Peyer's patch (tissue), 4 donors: ENCODE measurements around the gene ZNF367. TPM values are rescaled to one million over a fixed set of nuclear protein-coding genes. Genes with fewer than 3 reads are reported as not detected.

Experiments used
- DNase-seq, 3 donors: peaks; one replicate each; pipeline ENCODE4 v3.0.0-alpha.2; 2017 to 2019
- H3K27ac ChIP-seq, 4 donors: fragments of 200-600 bp; sonication (generic); one replicate each; pipeline ENCODE4 v1.5.1; 2016 to 2019
- H3K27me3 ChIP-seq, 2 donors: fragments of 200-600 bp; sonication (generic); one replicate each; pipeline ENCODE4 v1.5.1; 2019
- H3K36me3 ChIP-seq, 3 donors: fragments of 200-600 bp; sonication (generic); one replicate each; pipeline ENCODE4 v1.5.1; 2016 to 2019
- H3K4me1 ChIP-seq, 4 donors: fragments of 200-600 bp; sonication (generic); one replicate each; pipeline ENCODE4 v1.5.1; 2016 to 2019
- H3K4me3 ChIP-seq, 4 donors: fragments of 200-600 bp; sonication (generic); 1 replicate in 3 of 4; 2 replicates in 1 of 4; pipeline ENCODE4 v1.5.1; 2016 to 2019; ENCODE audit warnings: mild to moderate bottlenecking in 1 of 4
- H3K9me3 ChIP-seq, 4 donors: fragments of 200-600 bp; sonication (generic); one replicate each; pipeline ENCODE4 v1.5.1; 2016 to 2019; ENCODE audit warnings: mild to moderate bottlenecking in 1 of 4
- POLR2A ChIP-seq, 2 donors: fragments of 450-650 bp; IDR thresholded peaks; one replicate each; pipeline ENCODE4 v1.5.1; 2017; ENCODE audit warnings: antibody characterized with exemption in 2 of 2, mild to moderate bottlenecking in 2 of 2, moderate library complexity in 2 of 2
- total RNA-seq, 4 donors: library from RNA; depleted of rRNA; stranded (reverse); fragments of >200 nt; gene quantifications; one replicate each; pipeline ENCODE4 v1.1.0, GENCODE V29; 2016
- TF ChIP-seq, protein P1 (sequence below), 6 experiments: fragments of 450-650 bp in 4 of 6; fragments of 200-600 bp in 2 of 6; sonication (generic) in 1 of 6; IDR thresholded peaks; one replicate each; pipeline ENCODE4 v1.5.1; 2017 to 2019; ENCODE audit warnings: antibody characterized with exemption in 6 of 6, mild to moderate bottlenecking in 3 of 6, moderate library complexity in 1 of 6

Gene ZNF367
- total RNA-seq, 4 donors from 2014 or later: 1.5 to 7.4 (median 3.4) TPM

DNA sequence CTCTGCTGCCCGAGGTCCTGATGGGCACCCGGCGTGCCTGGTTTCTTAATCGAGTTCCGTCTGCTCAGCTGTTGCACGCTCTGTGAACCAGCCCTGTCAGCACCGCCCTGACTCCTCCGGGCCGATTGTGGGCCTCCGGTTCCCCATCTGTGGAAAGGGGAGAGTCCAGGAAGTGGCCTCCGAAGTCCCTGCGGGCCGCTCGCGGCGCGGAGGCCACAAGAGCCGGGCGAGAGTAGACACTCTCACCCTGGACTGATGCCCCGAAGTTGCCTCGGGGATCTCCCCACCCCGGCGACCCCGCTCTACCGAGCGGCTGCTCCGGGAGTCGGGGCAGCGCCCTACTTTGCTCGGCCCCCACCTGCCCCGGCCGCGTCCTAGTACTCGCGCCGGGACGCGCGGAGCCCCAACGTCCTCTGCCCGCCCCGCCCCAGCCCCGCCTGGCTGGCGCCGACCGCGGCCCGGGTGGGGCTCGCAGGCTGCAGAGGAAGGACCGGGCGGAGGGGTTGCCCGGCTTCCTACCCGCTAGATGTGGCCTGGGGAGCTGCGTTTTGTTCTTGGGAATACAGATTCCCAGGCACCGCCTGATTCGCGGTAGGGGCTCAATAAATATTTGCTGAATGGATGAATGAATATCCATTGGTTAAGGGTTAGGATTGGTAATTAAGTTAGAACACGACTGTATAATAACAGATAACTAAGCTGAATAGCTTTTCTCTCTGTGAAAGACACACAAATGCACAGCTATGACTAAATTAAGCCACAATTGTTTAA is 935 bp upstream of the ZNF367 start:
- Histone ChIP-seq H3K9me3 (no peaks in the 10 kb centered on the region), H3K27me3 (no peaks in the 10 kb centered on the region), H3K4me3 (peak overlapping the region; percentile 74 to 93 (median 81)), H3K36me3 (no peaks in the 10 kb centered on the region), H3K4me1 (peaks cover 0 to 29% (median 9%) of the 10 kb centered on the region in 4 donors), H3K27ac (peak overlapping the region; percentile 97 to 100 (median 98))
- DNase-seq: peak; percentile 76 to 90 (median 89)
- TF ChIP-seq POLR2A (IDR thresholded peaks at IDR 0.05): peak; percentile 78 to 82
- TF ChIP-seq, protein P1, sequence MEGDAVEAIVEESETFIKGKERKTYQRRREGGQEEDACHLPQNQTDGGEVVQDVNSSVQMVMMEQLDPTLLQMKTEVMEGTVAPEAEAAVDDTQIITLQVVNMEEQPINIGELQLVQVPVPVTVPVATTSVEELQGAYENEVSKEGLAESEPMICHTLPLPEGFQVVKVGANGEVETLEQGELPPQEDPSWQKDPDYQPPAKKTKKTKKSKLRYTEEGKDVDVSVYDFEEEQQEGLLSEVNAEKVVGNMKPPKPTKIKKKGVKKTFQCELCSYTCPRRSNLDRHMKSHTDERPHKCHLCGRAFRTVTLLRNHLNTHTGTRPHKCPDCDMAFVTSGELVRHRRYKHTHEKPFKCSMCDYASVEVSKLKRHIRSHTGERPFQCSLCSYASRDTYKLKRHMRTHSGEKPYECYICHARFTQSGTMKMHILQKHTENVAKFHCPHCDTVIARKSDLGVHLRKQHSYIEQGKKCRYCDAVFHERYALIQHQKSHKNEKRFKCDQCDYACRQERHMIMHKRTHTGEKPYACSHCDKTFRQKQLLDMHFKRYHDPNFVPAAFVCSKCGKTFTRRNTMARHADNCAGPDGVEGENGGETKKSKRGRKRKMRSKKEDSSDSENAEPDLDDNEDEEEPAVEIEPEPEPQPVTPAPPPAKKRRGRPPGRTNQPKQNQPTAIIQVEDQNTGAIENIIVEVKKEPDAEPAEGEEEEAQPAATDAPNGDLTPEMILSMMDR (IDR thresholded peaks at IDR 0.05): peak in 1 of 6 experiments; percentile 34

DNA sequence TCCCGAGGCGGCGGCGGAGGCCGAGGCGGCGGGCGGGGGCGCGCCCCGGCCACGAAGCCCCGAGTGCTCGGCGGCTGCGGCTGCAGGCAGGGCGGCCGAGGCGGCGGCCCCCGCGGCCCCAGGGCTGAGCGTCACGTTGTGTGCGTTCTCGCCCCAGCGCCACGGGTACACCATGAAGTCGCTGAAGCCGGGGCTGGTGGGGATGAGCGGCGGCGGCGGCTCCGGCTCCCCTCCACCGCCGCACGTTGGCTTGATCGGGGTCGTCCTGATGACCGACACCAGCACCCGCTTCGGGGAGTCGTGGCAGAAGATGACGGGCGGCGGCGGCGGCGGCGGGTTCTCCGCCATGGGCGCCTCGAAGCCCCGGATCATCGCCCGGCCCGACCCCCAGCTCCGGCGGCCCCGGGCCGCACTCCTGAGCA is 498 bp downstream of the ZNF367 start:
- TF ChIP-seq, protein P1 (IDR thresholded peaks at IDR 0.05): no peak
- no peak for TF ChIP-seq POLR2A (IDR thresholded peaks at IDR 0.05)
- Histone ChIP-seq H3K4me3 (peak overlapping the region; percentile 74 to 93 (median 81)), H3K9me3 (no peaks in the 10 kb centered on the region), H3K4me1 (peaks cover 0 to 29% (median 10%) of the 10 kb centered on the region in 4 donors), H3K27me3 (no peaks in the 10 kb centered on the region), H3K27ac (peak overlapping the region; percentile 97 to 100 (median 98)), H3K36me3 (no peaks in the 10 kb centered on the region)
- DNase-seq: peak in 1 of 3 donors; percentile 55

DNA sequence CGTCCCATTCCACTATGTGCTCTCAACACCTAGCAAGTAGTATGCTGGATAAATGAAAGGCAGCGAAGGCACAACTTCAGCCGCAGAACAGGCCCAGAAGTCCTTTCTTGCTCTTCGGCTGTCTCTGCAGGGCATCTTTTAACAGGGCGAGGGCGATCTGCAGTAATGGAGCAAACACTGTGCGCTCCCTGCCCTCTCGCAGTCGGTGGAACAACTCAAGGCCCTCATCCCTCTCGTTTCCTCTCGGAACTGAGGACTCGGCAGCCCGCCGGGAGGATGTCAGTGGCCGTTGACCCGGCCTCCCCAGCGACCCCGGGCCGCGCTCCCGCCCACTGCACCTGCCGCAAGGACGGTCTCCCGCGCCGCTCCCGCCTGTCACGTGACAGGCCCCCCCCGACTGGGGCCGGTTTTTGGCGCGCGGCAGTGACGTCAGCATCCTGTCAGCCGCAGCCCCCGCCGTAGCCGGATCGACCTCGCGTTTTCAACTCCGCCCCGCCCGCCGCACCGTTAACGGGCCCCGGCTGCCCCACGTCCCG is 1.1 kb downstream of the ZNF367 start:
- Histone ChIP-seq H3K4me1 (peaks cover 0 to 29% (median 10%) of the 10 kb centered on the region in 4 donors), H3K27me3 (no peaks in the 10 kb centered on the region), H3K36me3 (no peaks in the 10 kb centered on the region), H3K9me3 (no peaks in the 10 kb centered on the region), H3K27ac (peak overlapping the region; percentile 97 to 100 (median 98)), H3K4me3 (peak overlapping the region; percentile 74 to 93 (median 81))
- peak; percentile 72 to 75 for TF ChIP-seq POLR2A (IDR thresholded peaks at IDR 0.05)
- TF ChIP-seq, protein P1 (IDR thresholded peaks at IDR 0.05): peak in 3 of 6 experiments; percentile 22 to 42 (median 23)
- peak; percentile 90 to 96 (median 96) for DNase-seq

DNA sequence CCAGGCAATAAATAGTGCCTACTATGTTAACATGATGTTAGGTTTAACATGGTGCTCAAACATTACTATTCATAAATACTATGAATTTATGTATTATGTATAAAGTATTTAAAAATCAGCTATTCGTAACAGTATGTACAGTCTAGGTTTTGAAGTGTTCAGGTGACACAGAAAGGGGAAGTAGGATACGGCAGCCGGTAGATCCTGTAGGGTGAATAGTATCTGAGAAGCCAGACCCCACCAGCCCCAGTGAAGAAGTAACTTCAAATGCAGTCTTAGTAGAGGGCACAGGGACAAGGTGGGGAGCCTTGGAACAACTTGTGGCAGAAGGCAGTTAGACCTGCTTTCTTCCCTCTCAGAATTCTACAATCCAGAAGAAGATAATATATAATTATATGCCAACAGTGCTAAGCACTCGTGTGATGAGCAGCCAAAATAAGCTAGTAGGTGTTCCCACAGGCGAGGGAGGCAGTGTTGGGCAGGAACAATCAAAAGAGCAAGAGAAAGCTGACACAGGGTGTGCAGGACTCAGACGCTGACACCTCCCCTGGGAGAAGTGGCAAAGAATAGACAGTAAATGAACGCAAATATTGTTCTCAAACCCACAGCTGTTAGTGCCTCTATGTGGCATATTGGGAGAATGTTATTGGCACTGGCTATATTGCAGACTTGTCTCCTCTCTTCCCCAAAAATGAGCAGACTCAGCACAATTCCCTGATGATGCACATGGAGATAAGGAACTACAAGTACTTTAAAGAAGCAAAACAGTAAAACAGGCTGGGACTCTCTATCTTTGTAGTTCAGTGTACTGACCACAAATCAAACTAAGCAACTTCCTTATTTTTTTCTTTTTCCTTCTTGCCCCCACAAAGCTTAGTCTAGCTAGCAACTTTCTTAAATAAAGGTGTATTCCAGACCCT is 4.6 kb downstream of the ZNF367 start:
- Histone ChIP-seq H3K27me3 (no peaks in the 10 kb centered on the region), H3K9me3 (no peaks in the 10 kb centered on the region), H3K4me1 (peaks cover 0 to 13% (median 8%) of the 10 kb centered on the region in 4 donors), H3K4me3 (peak overlapping the region in 2 of 4 donors; percentile 0 to 16), H3K27ac (peak overlapping the region; percentile 15 to 77 (median 28)), H3K36me3 (no peaks in the 10 kb centered on the region)
- DNase-seq: peak in 2 of 3 donors; percentile 65 to 66
- no peak for TF ChIP-seq POLR2A (IDR thresholded peaks at IDR 0.05)
- TF ChIP-seq, protein P1 (IDR thresholded peaks at IDR 0.05): no peak
